ENCODE data around the gene CTNND2. TPM values are rescaled to one million over a fixed set of nuclear protein-coding genes. Genes with fewer than 3 reads are reported as not detected.

The CTNND2 gene
- total RNA-seq, 1 donor from 2014 or later, result 8.0 TPM

DNA sequence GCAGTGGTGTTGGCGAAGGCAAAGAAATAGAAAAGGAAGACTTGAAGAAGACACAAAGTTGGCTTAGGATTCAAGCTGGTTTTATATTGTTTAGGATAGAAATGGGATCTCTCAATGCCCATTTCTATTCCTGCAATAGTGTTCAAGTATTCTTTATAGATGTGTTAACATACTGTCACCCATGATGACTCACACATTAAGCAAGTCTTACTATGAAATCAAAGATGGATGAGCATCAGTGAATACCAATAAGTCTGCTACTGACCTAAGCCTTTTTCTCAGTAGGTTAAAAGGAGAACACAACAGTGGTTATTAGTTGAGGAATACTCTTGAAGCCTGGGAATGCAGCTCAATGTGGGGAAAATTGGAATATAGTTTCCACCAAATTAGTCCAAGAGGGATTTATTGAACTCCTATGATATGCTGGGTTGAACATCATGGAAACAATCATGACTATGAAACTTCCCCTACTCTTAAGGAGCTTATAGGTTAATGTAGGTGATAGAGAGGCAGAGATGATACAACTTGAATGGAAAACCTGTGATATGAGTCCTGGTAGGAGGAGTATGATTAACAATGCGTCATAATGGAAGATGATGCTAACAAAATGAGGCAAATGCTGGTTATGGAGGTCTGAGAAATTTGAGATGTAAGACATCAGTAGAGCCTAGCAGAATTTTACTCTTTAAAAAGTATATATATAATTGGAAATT, 726.1 kb downstream of the CTNND2 start:
- DNase-seq (ENCODE audit: low spot score), result no peak

DNA sequence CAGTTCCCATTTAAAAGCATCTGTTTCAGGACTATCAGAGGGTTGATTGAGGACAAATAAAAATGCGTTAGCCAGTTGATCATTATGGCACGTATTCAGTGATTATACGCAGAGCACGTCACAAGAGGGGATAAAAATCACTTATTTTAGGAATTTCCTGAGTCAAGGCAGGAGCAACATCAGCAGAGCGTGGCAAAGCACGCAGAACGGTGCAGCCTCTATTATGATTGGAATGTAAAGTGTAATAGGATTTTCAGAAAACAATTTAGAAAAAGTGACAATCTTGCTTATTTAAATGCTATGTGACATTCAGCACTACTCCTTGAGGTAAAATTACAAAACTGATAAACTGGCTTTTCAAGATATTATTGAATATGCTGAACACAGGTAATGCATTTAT, 729.7 kb downstream of the CTNND2 start:
- no peak for DNase-seq (ENCODE audit: low spot score)

DNA sequence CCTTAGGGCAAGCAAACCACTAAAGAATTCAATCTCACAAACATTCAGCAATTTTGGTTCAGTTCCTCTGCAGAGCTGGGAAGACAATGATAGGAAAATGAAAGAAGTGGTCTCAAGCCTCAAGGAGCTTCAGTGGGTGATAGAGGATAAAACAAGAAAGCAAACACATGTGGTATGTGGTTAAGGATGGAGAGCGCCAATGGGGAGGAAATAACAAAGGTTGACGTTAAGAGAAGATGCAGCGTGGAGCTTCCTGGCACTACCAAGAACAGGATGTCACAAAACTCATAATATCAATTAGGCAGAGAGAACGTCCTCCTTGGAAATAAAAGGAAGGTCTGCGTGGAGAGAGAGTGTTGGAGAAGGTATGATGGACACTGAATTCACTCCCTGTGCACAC, 731.8 kb downstream of the CTNND2 start:
- DNase-seq (ENCODE audit: low spot score), result no peak

GRCh38 chr5:11171236-11171635, 733.0 kb downstream of the CTNND2 start:
- DNase-seq (ENCODE audit: low spot score), result no peak

DNA sequence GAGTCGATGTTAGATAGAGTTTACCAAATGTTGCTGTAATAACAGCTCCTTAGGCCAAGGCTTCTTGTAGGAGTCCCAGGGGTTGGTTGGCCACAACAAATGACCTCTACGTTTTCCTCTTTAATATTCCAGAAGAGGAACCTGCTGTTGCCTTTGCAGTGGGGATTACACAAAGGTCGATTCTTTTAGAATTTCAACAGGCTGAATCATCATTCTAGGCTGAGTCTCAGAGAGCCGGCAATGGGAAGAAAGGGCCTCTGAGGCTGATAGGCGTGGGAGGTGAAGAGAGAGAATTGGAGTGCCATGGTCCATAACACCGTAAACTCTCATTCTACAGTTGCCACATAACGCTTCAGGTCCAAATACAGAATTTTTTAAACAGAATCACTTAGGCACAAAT, 737.3 kb downstream of the CTNND2 start:
- DNase-seq (ENCODE audit: low spot score), result no peak

- no peak for DNase-seq (ENCODE audit: low spot score)
Observed at GRCh38 chr5:11164531-11165294, 739.5 kb downstream of the CTNND2 start.

- DNase-seq (ENCODE audit: low spot score), result no peak
Observed at GRCh38 chr5:11157132-11157531, 747.1 kb downstream of the CTNND2 start.

DNA sequence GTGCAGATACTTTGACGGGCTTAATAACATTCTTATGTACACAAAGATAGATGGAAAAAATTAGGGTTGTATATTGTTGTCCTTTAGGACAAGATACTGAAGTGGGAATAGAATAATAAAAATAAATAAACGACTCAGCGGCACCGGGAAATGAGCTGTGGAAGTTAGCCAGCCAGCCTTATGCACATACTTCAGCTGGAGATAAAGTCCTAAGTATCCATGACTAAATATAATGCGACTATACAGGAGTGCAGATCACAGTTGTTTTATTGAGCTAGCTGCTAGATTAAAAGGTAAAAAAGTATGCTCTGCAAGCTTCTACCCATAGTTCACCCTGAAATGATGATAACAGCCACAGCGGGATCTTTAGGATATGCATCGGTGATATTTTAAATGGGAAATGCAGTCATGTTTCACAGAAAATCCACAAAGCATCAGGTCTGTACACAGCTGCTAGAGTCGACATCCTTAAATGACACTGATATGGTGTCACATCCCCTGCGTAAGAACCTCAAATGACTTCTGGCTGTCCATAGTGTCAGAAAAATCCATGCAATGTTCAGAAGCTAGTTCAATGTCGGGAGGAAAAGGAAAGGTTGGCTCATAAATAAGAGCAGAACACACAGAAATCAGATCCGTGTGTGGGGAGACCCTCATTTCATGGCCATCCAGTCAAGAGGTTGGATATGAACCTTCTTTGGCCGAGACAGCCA, 750.4 kb downstream of the CTNND2 start:
- no peak for DNase-seq (ENCODE audit: low spot score)

DNA sequence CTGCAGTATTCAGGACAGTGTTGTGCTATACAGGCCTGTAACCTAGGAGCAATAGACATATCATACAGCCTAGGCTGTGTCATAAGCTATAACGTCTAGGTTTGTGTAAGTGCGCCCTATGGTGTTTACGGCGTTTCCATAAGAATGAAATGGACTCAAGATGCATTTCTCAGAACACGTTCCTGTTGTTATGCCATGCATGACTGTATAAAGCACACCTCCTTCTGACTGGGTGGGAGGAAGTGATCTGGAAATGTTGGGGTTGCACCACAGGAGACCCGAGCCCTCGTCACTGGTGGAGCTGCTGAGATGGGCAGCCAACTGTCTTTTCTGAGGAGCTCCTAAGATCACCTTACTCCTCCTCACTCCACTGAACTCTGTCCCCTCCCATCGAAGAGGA, 751.9 kb downstream of the CTNND2 start:
- no peak for DNase-seq (ENCODE audit: low spot score)

GRCh38 chr5:11150976-11151375, 753.3 kb downstream of the CTNND2 start:
- no peak for DNase-seq (ENCODE audit: low spot score)

GRCh38 chr5:11148810-11149539, 755.3 kb downstream of the CTNND2 start:
- DNase-seq (ENCODE audit: low spot score), result no peak

- DNase-seq (ENCODE audit: low spot score), result no peak
Observed at GRCh38 chr5:11146171-11146570, 758.1 kb downstream of the CTNND2 start.

DNA sequence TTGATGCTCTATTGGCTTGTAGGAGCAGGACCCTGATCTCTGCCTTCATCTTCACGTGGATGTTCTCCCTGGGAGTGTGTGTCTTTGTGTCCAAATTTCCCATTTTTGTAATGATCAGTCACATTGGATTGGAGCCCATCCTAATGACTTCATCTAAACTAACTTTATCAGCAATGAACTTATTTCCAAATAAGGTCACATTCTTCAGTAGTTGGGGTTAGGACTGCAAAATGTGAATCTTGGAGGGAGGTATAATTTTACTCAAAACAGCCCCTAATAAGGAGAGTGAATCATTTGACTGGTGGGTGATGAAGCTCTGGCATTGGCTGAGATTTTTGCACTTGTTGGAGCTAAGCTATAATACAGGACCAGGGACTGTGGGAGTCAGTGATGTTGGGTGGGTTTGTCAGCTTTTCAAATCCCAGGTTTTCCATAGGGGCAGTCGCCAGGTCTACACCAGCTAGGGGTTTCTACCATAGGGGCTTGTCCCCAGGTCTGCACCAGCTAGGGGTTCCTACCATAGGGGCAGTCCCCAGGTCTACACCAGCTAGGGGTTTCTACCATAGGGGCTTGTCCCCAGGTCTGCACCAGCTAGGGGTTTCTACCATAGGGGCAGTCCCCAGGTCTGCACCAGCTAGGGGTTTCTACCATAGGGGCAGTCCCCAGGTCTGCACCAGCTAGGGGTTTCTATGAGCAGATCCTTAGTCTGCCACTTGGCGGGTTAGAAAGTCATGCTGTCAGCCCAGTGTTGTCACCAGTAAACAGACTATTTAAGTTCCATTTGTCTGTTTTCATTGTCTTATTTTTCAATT, 760.6 kb downstream of the CTNND2 start:
- DNase-seq (ENCODE audit: low spot score), result no peak

DNA sequence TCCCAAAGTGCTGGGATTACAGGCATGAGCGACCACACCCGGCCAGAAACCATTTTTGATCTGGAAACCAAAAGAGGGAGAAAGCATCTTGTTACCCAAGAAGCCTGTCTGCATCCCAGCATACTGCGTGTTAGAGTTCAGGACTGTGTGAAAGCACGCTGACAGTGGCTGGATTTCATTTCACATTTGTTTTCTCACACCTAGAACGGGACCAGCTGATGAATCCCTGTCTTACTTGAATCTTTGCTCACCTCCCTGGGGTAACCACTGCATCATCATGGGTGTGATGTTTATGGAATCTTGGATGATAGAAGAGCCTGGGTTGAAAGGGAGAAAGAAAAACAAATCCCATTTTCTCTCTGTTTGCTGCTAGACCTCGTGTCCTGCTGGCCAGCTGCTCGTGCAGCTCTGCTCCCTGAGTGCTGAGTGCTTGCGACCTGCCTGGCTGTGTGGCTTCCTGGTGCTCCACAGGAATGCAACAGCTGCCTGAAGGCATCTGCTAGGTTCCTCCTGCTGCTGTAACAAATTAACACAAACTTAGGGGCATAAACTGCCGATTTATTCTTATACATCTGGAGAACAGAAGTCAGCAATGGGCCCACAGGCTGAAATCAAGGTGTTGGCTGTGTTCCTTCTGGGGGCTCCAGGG, 764.9 kb downstream of the CTNND2 start:
- no peak for DNase-seq (ENCODE audit: low spot score)

DNA sequence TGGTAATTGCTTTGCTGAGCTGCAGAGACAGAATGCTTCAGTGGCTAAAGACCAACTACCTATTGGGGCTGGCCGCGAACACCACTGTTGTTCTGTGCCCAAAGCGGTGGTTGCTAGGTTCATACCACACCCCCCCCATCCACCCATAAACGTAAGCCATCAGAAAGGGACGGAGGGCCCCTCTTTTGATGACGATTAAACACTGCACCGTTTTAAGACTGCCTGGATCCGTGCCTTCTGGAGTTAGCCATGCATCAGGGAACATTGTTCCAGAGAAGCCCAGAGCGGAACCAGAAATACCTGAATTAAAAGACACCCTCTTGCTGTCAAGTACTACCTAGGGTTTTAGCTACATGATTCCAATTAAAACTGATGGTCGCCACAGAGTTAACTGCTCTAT, 774.1 kb downstream of the CTNND2 start:
- DNase-seq (ENCODE audit: low spot score), result no peak

DNA sequence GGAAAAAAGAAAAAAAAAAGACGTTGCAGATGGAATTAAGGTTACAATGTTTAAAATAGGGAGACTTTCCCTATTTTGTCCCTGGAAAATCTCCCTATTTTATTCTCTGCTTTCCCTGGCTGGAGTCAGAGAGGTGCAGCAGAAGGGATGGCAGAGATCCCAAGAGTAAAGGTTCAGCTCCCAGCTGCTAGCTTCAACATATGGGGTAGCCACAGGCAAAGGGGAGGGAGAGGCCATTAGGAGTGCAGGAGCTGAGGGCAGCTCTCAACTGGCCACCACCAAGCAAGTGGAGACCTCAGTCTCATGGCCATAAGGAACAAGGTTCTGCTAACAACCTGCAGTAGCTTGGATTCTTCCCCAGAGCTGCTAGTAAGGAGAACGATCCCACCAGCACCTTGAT, 776.2 kb downstream of the CTNND2 start:
- no peak for DNase-seq (ENCODE audit: low spot score)

DNA sequence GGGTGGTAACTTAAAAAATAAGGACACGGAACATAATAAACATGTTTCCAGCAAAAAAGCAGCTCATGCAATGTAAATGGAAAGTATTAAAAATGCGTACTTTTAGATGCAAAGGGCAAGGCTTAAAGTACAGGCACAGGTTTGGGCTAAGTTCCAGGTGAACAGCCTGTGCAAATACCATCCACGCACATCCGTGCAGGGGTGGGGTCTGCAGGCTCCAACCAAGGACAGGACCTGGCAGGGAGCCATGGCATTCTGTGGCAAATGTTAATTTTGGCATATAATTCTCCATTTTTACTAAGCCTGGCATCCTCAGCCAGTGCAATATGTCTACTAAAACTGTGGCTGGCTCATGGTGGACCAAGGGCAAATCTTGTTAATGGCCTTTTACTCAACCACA, 777.4 kb downstream of the CTNND2 start:
- DNase-seq (ENCODE audit: low spot score), result no peak

- DNase-seq (ENCODE audit: low spot score), result no peak
Observed at GRCh38 chr5:11121885-11122284, 782.4 kb downstream of the CTNND2 start.

GRCh38 chr5:11110128-11110527, 794.1 kb downstream of the CTNND2 start:
- DNase-seq (ENCODE audit: low spot score), result no peak

- DNase-seq (ENCODE audit: low spot score), result no peak
Observed at GRCh38 chr5:11105696-11106095, 798.5 kb downstream of the CTNND2 start.

DNA sequence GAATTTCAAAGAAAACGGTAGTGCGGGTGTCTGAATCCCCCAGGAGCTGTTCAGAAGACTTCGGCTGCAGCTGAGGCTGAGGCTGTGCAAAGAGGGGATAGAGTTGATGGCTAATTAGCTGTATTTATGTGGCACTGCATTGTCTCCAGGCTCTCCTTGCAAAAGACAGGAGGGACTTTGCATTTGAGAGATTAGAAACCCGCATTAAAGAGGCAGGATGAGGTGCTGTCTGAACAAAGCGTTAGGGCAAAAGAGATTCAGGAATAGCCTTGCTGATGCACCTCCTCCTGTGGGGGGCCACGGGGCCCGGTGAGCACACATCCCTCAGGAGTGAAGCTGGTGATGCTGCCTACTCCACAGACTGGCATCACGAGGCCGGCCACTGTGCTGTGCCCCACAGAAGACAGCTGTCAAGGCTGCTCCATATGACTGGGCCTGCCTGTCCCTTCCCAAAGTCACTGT, 799.6 kb downstream of the CTNND2 start:
- no peak for DNase-seq (ENCODE audit: low spot score)

All from ureter (tissue), 1 donor.